Measurements from ENCODE around the gene ERCC1.

- TF ChIP-seq CTCF (IDR thresholded peaks at IDR 0.05) = no peak
- TF ChIP-seq POLR2A (IDR thresholded peaks at IDR 0.05) = no peak
Observed at GRCh38 chr19:45403272-45403671, 20.4 kb downstream of the ERCC1 start.

Measured in lower leg skin (tissue), 3 donors.